HEK293T (cell line): Measurements from ENCODE around the gene MYH7.

Source experiments
- CTCF ChIA-PET: fragments of 350-600 bp; formaldehyde crosslinking; extraction: SDS; loops from one replicate; lab custom pipeline; 2021; ENCODE audit warnings: antibody characterized with exemption, inconsistent platforms; lab: Yijun Ruan, JAX
- POLR2A ChIA-PET: fragments of 350-600 bp; formaldehyde crosslinking; extraction: SDS; loops from one replicate; lab custom pipeline; 2020; ENCODE audit warnings: antibody characterized with exemption, inconsistent platforms; lab: Yijun Ruan, JAX
- DNase-seq: peaks from one replicate; pipeline ENCODE4 v3.0.0; 2012; ENCODE audit warnings: mixed read lengths; ENCODE audit errors: extremely low spot score
- ARNT ChIP-seq: fragments of 450-650 bp; IDR thresholded peaks from 2 replicates; pipeline ENCODE4 v1.6.1; 2017; ENCODE audit warnings: mild to moderate bottlenecking
- BHLHE40 ChIP-seq: fragments of 450-650 bp; IDR thresholded peaks from 2 replicates; pipeline ENCODE4 v1.6.1; 2016; ENCODE audit warnings: mild to moderate bottlenecking, moderate library complexity, borderline replicate concordance
- CTBP1 ChIP-seq: fragments of 450-650 bp; IDR thresholded peaks from 2 replicates; pipeline ENCODE4 v1.6.1; 2016; ENCODE audit warnings: borderline replicate concordance
- ELF4 ChIP-seq: fragments of 450-650 bp; IDR thresholded peaks from 2 replicates; pipeline ENCODE4 v1.6.1; 2017; ENCODE audit warnings: antibody characterized with exemption
- FOXA1 ChIP-seq: fragments of 450-650 bp; IDR thresholded peaks from 2 replicates; pipeline ENCODE4 v1.6.1; 2016; ENCODE audit warnings: mild to moderate bottlenecking
- FOXK2 ChIP-seq: fragments of 450-650 bp; IDR thresholded peaks from 2 replicates; pipeline ENCODE4 v1.6.1; 2016; ENCODE audit warnings: mild to moderate bottlenecking
- FOXM1 ChIP-seq: fragments of 450-650 bp; IDR thresholded peaks from 2 replicates; pipeline ENCODE4 v1.6.1; 2017; ENCODE audit warnings: mild to moderate bottlenecking, borderline replicate concordance
- HDGF ChIP-seq: fragments of 450-650 bp; IDR thresholded peaks from 2 replicates; pipeline ENCODE4 v1.6.1; 2017; ENCODE audit warnings: antibody characterized with exemption, borderline replicate concordance
- L3MBTL2 ChIP-seq: fragments of 450-650 bp; conservative IDR thresholded peaks from 2 replicates; pipeline ENCODE4 v1.6.1; 2016; ENCODE audit warnings: mild to moderate bottlenecking
- LEF1 ChIP-seq: fragments of 450-650 bp; IDR thresholded peaks from 2 replicates; pipeline ENCODE4 v1.6.1; 2017; ENCODE audit warnings: mild to moderate bottlenecking, borderline replicate concordance
- NFRKB ChIP-seq: fragments of 450-650 bp; IDR thresholded peaks from 2 replicates; pipeline ENCODE4 v1.6.1; 2016; ENCODE audit warnings: mild to moderate bottlenecking, moderate library complexity
- PKNOX1 ChIP-seq: fragments of 450-650 bp; IDR thresholded peaks from 2 replicates; pipeline ENCODE4 v1.6.1; 2016
- SP1 ChIP-seq: fragments of 450-650 bp; IDR thresholded peaks from 2 replicates; pipeline ENCODE4 v1.6.1; 2017
- SUZ12 ChIP-seq: fragments of 450-650 bp; IDR thresholded peaks from 2 replicates; pipeline ENCODE4 v1.6.1; 2016; ENCODE audit warnings: mild to moderate bottlenecking
- TARDBP ChIP-seq: fragments of 450-650 bp; IDR thresholded peaks from 2 replicates; pipeline ENCODE4 v1.6.1; 2016
- ZNF384 ChIP-seq: fragments of 450-650 bp; IDR thresholded peaks from 2 replicates; pipeline ENCODE4 v1.6.1; 2016

The MYH7 gene

DNA sequence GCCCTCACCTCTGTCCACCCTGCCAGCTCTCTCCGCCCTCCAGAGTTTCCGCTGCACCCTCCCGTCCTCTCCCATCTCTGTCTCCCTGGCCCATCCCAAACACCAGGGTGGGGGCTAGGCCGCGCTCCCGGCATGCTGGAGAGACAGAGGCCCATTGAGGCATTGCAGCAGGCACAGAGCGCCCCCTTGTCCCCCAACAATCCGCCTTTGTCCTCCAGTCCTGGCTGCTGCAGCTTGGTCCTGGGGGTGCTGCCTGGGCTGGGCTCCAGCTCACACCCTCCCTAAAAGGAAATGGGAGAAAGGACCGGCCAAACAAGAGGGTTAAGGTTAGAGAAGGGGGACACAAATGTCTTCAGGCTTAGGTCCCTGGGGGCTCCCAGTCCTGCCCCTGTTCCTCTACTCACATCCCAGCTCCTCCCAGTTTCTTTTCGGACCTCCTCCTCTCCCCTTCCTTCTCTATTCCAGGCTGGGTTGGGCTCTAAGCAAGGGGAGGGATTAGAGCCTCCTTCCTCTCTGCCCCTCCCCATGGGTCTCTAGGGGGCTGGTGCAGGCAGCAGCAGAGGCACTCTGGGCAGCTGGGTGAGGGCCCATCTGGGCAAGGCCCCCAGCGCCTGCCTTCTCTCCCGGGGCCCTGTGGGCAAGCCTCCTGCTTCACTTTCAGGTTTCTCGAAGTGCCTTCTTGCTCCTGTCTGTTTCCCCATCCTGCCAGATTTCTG, 58.8 kb downstream of the MYH7 start, which contains the start of gene CMTM5:
TSS of gene CMTM5 (plus strand) at position 565 of the 716 bp plus-strand sequence. CDS start 206 bp downstream, outside the sequence.
- ChIA-PET POLR2A (interaction anchor here (2.4 kb wide), 1 partner anchor 55 kb away, joined by 8 read pairs; the partner anchor contains the start of gene PABPN1), CTCF (interaction anchor here (1.1 kb wide), 1 partner anchor 47 kb away, joined by 4 read pairs; no protein-coding TSS in a partner anchor)
- TF ChIP-seq CTBP1 (no peak), NFRKB (no peak), LEF1 (no peak), BHLHE40 (no peak), FOXM1 (no peak), ZNF384 (no peak), SUZ12 (no peak), L3MBTL2 (no peak), PKNOX1 (no peak), HDGF (no peak), FOXA1 (no peak), ELF4 (no peak), SP1 (no peak), ARNT (no peak), FOXK2 (no peak), TARDBP (no peak)
- DNase-seq = no peak

GRCh38 chr14:23375527-23376251, 59.8 kb downstream of the MYH7 start:
- CTCF ChIA-PET = interaction anchor here (0.7 to 1.1 kb wide), 2 partner anchors 15 to 46 kb away, joined by 3 to 4 read pairs; no protein-coding TSS in a partner anchor
- TF ChIP-seq FOXA1 (no peak), NFRKB (no peak), TARDBP (no peak), BHLHE40 (no peak)
- POLR2A ChIA-PET = interaction anchor here (2.4 kb wide), 1 partner anchor 54 kb away, joined by 8 read pairs; the partner anchor contains the start of gene PABPN1
- no peak for DNase-seq

- ChIA-PET POLR2A (no interaction called here), CTCF (no interaction called here)
- TF ChIP-seq ELF4 (no peak), FOXA1 (no peak), HDGF (no peak), FOXK2 (no peak)
- no peak for DNase-seq
Measured at GRCh38 chr14:23373041-23373440, 62.4 kb downstream of the MYH7 start.

DNA sequence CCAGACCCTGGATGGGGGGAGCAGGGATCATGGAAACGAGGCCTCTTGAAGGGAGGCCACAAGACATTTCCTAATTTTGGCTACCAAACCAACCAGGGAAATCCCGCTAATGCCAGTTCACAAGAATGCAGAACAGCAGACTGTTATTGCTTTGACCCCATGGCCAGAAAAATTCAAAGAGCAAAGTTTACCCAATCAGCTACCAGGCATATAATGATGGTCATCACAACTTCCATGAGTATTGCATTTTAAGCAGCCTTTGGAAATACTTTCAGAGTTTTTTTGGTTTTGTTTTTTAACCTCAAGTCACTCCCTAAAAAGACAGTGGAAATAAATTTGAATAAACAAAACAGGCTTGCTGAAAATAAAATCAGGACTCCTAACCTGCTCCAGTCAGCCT, 63.0 kb downstream of the MYH7 start, which contains the start of gene IL25:
TSS of gene IL25 (plus strand) at position 301 of the 400 bp plus-strand sequence.
- no peak for DNase-seq
- TF ChIP-seq HDGF (no peak), LEF1 (no peak), ZNF384 (no peak), ARNT (no peak), ELF4 (no peak), NFRKB (no peak), SP1 (no peak), PKNOX1 (no peak), FOXA1 (no peak), SUZ12 (no peak), FOXK2 (no peak), BHLHE40 (no peak), TARDBP (no peak), CTBP1 (no peak), FOXM1 (no peak), L3MBTL2 (no peak)
- POLR2A ChIA-PET = no interaction called here
- CTCF ChIA-PET = no interaction called here

DNA sequence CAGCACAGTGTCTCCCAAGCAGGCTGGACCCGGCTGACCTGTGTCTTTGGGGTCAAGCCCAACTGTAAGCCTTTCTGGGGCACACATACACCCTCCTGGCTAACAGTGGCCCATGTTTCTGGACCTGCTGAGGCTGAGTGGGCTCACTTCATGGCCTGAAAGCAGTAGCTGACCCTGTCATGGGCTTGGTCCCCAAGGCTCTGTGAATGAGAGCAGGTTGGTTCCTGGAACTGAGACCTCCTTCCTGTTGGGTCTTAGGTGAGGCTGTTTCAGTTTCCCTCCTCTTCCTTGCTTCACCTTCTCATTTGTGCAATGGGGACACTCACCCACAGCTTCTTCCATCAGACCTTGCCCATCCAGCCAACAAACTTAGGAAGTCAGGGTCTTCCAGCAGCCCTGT, 63.6 kb downstream of the MYH7 start:
- DNase-seq = no peak
- TF ChIP-seq NFRKB (no peak), HDGF (no peak), TARDBP (no peak), SP1 (no peak), FOXA1 (no peak), ELF4 (no peak), SUZ12 (no peak), L3MBTL2 (no peak), FOXM1 (no peak), FOXK2 (no peak), BHLHE40 (no peak), CTBP1 (no peak), PKNOX1 (no peak), ZNF384 (no peak), LEF1 (no peak), ARNT (no peak)
- ChIA-PET POLR2A (no interaction called here), CTCF (no interaction called here)
